ENCODE data around the gene ZNF518B. TPM values are rescaled to one million over a fixed set of nuclear protein-coding genes. Genes with fewer than 3 reads are reported as not detected.

ZNF518B gene
- polyA plus RNA-seq, 1 of the 3 experiments (the other 2 are of a cell fraction) = 3.1 TPM

DNA sequence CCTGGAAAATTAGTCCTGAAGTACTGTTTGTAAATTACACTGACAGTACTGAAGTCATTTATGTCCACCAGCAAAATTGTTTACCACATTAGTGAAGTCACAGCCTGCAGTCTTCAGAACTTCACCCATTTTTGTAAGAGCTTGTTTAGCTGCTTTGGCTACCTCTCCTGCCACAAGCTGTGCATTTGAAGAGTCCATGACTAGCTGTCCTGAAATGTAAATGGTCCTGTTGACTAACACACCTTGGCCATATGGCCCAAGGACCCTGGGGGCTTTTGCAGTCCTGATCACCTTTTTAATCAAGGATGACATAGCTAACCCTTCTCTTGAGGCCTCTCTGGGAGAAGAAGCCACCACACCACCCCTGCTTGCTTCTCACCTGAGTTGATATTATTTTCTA is 21.4 kb upstream of the ZNF518B start:
- H3K36me3 ChIP-seq (replicated peaks in 1 of 2; ENCODE audit: control insufficient read depth in 1 of 2, insufficient read depth in 2 of 2, low read length in 1 of 2) = no peaks in the 10 kb centered on the region
- H2AFZ ChIP-seq (ENCODE audit: low read depth) = no peak overlapping the region
- H3K4me3 ChIP-seq (ENCODE audit: low read depth in 2 of 2, low read length in 1 of 2) = no peak overlapping the region
- H3K9me3 ChIP-seq = no peaks in the 10 kb centered on the region; the same call in 1 of the 2 replicates
- no peak for TF ChIP-seq NFIC (IDR thresholded peaks at IDR 0.05; ENCODE audit: borderline replicate concordance)
- no peak for TF ChIP-seq FOSL2 (IDR thresholded peaks at IDR 0.05; ENCODE audit: borderline replicate concordance, low read depth)
- no peak for TF ChIP-seq TAF1 (IDR thresholded peaks at IDR 0.05; ENCODE audit: borderline replicate concordance, low read depth, low read length)
- TF ChIP-seq TCF12 (IDR thresholded peaks at IDR 0.05) = no peak
- TF ChIP-seq, protein P1, sequence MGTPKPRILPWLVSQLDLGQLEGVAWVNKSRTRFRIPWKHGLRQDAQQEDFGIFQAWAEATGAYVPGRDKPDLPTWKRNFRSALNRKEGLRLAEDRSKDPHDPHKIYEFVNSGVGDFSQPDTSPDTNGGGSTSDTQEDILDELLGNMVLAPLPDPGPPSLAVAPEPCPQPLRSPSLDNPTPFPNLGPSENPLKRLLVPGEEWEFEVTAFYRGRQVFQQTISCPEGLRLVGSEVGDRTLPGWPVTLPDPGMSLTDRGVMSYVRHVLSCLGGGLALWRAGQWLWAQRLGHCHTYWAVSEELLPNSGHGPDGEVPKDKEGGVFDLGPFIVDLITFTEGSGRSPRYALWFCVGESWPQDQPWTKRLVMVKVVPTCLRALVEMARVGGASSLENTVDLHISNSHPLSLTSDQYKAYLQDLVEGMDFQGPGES (IDR thresholded peaks at IDR 0.05; ENCODE audit: low read depth, low read length) = no peak
- TF ChIP-seq YY1 (IDR thresholded peaks at IDR 0.05; ENCODE audit: low read depth) = no peak
- TF ChIP-seq SMC3 (IDR thresholded peaks at IDR 0.05; ENCODE audit: low read depth, low read length) = no peak
- no peak for TF ChIP-seq MXI1 (IDR thresholded peaks at IDR 0.05; ENCODE audit: low read depth, low read length)
- TF ChIP-seq, protein P2, sequence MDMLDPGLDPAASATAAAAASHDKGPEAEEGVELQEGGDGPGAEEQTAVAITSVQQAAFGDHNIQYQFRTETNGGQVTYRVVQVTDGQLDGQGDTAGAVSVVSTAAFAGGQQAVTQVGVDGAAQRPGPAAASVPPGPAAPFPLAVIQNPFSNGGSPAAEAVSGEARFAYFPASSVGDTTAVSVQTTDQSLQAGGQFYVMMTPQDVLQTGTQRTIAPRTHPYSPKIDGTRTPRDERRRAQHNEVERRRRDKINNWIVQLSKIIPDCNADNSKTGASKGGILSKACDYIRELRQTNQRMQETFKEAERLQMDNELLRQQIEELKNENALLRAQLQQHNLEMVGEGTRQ (IDR thresholded peaks at IDR 0.05; ENCODE audit: borderline replicate concordance, low read depth, low read length) = no peak
- TF ChIP-seq FOXJ3 (CRISPR knock-in tag; IDR thresholded peaks at IDR 0.05) = no peak
- no peak for TF ChIP-seq TEAD4 (IDR thresholded peaks at IDR 0.05; ENCODE audit: borderline replicate concordance, insufficient read depth)
- TF ChIP-seq, protein P3, sequence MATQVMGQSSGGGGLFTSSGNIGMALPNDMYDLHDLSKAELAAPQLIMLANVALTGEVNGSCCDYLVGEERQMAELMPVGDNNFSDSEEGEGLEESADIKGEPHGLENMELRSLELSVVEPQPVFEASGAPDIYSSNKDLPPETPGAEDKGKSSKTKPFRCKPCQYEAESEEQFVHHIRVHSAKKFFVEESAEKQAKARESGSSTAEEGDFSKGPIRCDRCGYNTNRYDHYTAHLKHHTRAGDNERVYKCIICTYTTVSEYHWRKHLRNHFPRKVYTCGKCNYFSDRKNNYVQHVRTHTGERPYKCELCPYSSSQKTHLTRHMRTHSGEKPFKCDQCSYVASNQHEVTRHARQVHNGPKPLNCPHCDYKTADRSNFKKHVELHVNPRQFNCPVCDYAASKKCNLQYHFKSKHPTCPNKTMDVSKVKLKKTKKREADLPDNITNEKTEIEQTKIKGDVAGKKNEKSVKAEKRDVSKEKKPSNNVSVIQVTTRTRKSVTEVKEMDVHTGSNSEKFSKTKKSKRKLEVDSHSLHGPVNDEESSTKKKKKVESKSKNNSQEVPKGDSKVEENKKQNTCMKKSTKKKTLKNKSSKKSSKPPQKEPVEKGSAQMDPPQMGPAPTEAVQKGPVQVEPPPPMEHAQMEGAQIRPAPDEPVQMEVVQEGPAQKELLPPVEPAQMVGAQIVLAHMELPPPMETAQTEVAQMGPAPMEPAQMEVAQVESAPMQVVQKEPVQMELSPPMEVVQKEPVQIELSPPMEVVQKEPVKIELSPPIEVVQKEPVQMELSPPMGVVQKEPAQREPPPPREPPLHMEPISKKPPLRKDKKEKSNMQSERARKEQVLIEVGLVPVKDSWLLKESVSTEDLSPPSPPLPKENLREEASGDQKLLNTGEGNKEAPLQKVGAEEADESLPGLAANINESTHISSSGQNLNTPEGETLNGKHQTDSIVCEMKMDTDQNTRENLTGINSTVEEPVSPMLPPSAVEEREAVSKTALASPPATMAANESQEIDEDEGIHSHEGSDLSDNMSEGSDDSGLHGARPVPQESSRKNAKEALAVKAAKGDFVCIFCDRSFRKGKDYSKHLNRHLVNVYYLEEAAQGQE (IDR thresholded peaks at IDR 0.05; ENCODE audit: low read depth, low read length) = no peak
- no peak for TF ChIP-seq GATA2 (CRISPR knock-in tag; IDR thresholded peaks at IDR 0.05)
- TF ChIP-seq, protein P4, sequence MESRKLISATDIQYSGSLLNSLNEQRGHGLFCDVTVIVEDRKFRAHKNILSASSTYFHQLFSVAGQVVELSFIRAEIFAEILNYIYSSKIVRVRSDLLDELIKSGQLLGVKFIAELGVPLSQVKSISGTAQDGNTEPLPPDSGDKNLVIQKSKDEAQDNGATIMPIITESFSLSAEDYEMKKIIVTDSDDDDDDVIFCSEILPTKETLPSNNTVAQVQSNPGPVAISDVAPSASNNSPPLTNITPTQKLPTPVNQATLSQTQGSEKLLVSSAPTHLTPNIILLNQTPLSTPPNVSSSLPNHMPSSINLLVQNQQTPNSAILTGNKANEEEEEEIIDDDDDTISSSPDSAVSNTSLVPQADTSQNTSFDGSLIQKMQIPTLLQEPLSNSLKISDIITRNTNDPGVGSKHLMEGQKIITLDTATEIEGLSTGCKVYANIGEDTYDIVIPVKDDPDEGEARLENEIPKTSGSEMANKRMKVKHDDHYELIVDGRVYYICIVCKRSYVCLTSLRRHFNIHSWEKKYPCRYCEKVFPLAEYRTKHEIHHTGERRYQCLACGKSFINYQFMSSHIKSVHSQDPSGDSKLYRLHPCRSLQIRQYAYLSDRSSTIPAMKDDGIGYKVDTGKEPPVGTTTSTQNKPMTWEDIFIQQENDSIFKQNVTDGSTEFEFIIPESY (IDR thresholded peaks at IDR 0.05; ENCODE audit: borderline replicate concordance, low read depth) = no peak
- no peak for TF ChIP-seq MEF2A (IDR thresholded peaks at IDR 0.05; ENCODE audit: borderline replicate concordance, low read depth)
- H3F3A ChIP-seq (replicated peaks; ENCODE audit: insufficient read depth) = no peaks in the 10 kb centered on the region
- no peaks in the 10 kb centered on the region; the same call in 1 of the 2 replicates for H3K27me3 ChIP-seq (ENCODE audit: insufficient read depth)
- no peaks in the 10 kb centered on the region for H3K4me1 ChIP-seq (ENCODE audit: control insufficient read depth in 1 of 2, insufficient read depth in 2 of 2, low read depth in 1 of 2, low read length in 1 of 2)
- CTCF ChIA-PET = interaction anchor here (1.1 to 1.5 kb wide), 3 partner anchors 13 to 59 kb away, joined by 3 to 7 read pairs (median 4); no protein-coding TSS in a partner anchor
- no peaks in the 10 kb centered on the region for H3K79me2 ChIP-seq (ENCODE audit: insufficient read depth)
- H4K20me1 ChIP-seq (ENCODE audit: insufficient read depth) = no peaks in the 10 kb centered on the region
- H3K4me2 ChIP-seq = no peak overlapping the region
- no peak overlapping the region for H3K9ac ChIP-seq
- no peaks in the 10 kb centered on the region for H3K9me2 ChIP-seq
- POLR2A ChIA-PET = no interaction called here
- H3K27ac ChIP-seq (ENCODE audit: low read depth in 2 of 2, low read length in 1 of 2) = no peak overlapping the region
- DNase-seq = no peak
